HG03159 (cell line): ENCODE data around the gene SLC8A1.

Experiments
- ATAC-seq: cut with Tn5 transposase; IDR thresholded peaks from one replicate; pipeline ENCODE4 v1.9.1; 2021; ENCODE audit warnings: mild to moderate bottlenecking, moderate library complexity; ENCODE audit not compliant: unreplicated experiment

Gene SLC8A1

DNA sequence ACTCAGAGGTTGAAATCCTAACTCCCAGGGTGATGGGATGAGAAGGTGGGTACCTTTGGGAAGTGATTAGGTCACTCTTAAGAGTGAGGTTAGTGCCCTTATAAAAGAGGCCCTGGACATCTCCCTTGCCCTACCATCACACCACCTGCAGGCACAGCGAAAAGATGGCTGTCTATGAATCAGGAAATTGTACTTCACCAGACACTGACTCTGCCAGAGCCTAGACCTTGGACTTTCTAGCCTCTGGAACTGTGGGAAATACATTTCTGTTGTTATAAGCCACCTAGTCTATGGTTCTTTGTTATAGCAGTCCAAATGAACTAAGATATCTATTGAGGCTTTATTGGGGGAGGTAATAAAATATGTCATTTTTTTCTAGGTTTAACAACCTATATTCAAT is 203.6 kb downstream of the SLC8A1 start:
- no peak for ATAC-seq

DNA sequence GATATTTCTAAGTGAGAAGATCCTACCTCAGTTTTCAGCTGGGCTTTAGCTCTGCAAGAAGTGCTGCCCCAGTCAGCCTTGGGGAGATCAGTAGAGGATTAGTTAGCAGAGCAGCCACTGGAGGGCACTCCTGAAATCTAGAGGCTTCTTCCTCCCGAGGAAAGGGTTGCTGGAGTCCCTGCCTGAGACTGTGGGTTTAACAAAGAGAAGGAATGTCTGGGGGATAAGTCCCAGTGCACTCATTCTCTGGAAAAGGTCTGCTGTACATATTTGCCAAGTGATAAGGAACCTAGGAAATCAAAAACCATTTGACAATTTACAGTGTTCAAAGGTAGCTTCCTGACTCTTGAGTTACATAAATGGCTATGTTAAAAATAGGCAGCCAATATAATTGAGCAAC is 207.2 kb downstream of the SLC8A1 start:
- ATAC-seq: peak; percentile 84

DNA sequence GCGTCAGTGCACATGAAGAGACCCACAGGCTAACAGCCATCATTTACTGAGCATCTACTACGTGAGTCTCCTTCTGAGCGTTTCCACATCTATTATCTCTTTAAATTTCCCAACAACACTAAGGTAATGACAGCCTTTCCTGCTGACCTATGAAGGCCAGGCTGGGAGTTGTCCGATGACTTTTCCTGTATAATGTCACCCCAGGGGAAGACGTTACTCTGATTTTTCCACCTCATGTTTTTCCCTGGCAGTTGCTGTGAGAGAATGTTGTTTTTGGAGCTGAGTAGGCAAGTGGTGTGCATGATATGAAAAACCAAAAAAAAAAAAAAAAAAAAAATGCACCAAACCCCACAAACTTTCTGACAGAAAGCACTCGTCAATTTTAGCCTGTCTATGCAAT is 207.6 kb downstream of the SLC8A1 start:
- no peak for ATAC-seq

DNA sequence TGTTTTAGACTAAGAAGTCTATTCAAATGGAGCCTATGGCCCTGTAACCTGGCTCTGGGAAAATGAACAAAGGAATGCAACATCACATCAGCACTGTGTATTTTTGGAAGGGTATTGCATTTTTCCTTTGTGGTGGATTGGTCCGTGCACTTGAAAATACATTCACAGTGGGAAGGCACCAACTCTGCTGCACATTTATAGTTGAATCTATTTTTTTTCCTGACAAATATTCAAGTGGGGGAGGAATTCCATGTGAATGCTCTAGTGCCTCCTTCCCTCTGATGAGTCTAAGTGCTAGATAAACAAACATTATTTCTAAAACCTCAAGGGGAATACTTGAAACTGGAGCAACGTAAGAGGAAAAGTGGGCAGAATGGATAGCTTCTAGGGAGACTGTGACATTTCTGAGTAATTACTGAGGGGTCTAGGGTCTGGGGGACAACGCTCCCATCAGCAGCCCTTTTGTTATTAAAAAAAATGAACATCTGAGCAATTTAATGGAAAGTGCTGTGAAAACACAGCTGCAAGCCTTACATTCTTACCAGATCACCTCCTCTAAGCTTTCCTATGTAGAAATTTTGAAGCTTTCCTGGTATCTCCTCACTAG is 208.2 kb downstream of the SLC8A1 start:
- ATAC-seq: no peak

DNA sequence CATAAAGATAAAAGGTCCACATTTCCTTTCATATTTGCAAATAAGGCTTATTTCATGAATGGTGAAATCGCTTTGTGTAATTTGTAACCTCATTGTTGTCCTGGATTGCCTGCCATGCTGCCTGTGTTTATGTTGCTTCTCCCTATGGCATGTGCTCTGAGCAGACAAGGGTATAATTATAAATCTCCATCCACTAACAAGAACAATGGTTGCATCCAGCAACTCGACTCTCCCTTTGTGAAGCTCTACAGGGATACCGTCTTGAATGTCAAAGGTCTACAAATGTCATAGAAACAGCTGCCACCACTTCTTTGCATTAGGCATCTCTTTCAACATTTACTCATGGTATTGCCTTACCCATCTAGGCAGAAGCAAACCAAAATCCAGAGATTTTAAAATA is 209.6 kb downstream of the SLC8A1 start:
- ATAC-seq: no peak

DNA sequence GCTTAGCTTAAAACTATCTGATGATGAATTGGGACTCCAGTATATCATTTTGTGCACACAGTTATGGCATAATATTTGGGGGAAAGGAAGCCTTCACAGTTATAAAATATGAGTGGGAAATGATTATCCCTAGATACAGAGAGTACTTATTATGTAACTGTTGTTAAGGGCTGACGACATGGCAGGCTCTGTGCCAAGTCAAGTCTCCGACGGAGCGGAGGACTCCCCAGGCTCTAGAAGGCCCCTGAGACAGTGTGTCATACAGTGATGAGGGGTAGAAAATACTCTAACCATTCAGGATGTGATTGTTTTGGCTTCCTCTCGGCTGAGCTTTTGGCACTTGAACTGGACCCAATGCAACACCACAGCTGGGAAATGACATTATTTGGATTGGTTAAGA is 211.8 kb downstream of the SLC8A1 start:
- no peak for ATAC-seq

DNA sequence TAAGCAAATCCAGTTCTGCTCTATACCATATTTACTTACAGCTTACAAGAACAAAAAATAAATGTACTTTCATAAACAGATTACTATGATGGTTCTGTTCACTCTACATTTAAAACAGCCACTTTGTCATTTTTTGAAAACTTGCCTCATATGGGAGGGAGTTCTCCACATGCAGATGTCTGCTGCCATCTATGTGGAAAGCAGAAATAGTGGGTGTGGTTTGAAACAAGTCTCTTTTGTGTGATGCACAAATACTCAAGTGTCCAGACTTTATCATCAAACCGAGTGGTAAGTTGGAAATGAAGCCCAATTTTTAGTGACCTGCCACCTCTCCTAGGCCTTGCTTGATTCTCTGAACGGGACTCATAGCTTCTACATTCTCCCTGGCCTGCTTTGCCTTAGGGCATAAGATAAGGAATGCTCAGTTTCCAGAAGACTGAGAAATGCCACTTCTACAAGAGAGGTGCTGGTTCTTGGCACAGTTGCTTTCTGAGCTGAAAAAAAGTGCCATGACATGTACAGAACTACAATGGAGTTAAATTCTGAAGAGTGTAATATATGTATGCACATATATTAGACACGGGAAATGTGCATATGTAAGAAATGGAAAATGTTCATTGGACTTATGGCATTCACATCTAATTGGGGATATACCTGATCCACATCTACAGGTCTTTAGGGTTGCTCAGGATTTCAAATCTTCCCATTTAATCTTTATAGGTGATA is 221.0 kb downstream of the SLC8A1 start:
- no peak for ATAC-seq

DNA sequence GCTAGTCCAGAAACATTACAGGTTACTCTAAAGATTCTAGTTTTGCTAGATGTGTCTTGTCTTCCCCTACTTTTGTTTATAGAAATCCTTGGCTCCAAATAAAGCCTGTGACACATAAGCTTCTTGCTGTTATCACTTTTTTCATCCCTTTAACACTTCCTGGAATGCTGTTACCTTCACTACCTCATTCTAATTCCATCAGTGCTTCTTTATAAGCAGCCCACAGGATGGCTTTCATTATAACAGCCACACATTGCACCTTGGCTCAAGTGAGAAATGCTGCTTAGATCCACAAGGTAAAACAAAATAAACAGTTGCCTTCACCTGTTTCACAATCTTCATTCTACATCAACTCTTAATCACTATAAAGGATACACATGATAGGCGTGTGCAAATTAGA is 221.7 kb downstream of the SLC8A1 start:
- no peak for ATAC-seq

DNA sequence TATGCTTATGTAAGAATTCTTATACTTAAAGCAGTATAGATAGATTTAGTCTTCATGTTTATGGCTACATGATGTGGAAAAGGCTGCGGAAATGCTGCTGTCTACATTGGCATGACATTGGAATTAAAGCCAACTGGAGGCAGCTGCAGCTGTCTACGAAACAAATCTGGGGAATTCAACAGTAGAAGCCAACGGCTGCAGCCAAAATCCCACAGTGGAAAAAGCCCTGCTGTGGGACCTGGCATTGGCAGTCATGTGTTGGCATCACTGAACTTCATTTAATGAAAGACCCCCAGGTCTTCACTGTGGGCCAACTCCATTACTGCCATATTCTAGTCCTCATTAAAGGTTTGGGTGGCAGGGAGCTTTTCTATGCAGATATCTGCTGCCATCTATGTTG is 223.6 kb downstream of the SLC8A1 start:
- ATAC-seq: no peak

DNA sequence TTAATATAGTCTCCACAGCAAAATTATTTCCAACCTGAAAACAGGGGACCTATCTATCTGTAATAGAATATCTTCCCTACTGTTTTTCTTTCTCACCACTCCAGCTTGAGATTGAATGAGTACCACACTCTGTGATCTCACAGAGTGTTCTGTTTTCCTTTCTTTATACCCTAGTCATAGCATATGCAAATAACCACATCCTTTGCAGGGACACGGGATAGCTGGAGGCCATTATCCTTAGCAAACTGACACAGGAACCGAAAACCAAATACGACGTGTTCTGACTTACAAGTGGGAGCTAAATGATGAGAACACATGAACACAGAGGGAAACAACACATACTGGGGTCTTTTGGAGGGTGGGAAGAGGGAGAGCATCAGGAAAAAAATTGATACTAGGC is 224.7 kb downstream of the SLC8A1 start:
- no peak for ATAC-seq

DNA sequence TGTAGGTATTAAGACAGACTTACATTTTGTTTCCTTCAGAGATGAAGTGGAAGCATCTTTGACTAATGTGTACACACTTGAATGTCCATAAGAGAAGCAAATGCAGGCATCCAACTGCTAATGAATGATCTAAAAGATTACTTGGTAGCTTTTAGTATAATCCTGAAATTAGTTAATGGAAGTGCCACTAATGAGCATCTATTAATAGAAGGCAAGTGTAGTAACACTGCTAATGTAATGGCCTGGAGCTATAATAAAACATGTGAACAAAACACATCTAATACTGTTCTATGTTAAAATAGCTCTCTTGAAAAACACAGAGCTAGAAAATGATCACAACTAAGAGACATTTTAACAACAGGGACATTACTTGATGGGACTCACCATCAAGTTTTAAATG is 225.3 kb downstream of the SLC8A1 start:
- no peak for ATAC-seq

DNA sequence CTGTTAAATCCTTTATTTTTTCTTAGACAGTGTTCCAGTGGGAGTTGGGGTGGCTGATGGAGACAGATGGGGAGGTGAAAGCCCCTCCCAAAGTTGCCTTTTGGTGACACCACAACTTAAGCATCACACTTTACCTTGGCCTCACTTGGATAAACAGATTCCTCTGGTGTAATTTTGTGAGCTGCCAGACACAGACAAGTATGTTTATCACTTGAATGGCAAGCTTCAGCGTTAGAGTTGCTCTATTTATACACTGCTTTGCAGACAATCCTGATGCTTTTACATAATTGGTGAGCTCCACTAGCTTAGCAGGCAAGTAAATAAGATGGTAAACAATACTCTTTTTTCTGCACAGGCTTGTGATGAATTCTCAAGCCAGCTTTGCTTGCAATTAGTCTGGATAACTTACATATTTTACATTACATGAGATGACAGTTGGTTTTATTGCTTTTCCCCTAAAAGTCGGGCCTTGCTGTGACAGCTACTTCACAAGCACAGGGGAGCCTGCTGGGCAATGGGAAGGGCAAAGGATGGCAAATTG is 226.2 kb downstream of the SLC8A1 start:
- ATAC-seq: no peak

DNA sequence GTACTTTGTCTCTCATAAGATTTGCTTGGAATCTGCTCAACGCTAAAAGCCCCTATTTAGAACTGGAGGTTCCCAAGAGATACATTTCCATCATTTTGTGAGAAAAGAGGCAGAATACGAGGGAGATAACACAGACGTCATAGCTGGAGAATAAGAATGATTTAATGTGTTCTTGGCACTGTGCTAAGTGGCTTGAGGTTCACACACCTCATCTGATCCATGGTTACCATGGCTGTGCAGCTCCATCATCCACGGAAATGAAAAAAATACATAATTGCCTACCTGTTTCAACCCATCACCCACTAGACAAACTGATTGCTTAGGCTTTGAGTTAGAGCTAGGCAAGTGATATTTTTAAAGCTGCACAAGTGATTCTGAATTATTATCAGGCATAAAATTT is 227.6 kb downstream of the SLC8A1 start:
- ATAC-seq: no peak

DNA sequence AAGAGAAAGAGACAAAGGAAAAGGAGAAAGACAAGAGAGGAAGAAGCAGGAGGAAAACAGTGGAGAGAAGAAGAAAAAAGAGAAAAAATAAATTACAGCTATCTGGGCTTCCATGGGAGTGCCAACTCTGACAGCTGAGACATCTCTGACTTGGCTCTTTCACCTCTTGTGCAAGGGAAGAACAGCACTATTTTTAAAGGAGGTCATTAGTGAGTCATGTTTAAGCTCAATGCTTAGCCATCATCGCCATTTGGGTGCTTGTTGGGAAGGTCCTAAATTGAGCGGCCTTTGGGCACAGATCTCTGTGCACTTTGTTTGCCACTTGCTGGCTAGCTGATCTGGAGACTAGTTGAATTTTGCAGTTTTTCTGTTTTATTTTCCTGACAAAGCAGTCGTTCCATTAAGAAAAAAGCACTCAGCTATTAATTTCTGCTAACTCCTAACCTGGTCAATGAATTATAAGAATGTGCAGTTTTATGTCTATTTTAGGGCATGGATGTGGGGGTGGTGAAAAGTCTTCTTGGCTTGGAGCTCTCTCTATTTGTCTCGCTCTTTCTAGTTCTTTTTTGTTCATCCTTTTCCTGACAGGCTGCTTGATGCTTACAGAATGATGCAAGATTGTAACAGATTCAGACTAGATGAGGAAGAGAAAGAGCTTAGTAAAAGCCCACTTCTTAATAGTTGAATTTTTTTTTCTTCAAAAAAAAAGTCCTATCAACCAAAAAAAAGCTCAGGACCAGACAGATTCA is 231.5 kb downstream of the SLC8A1 start:
- no peak for ATAC-seq

DNA sequence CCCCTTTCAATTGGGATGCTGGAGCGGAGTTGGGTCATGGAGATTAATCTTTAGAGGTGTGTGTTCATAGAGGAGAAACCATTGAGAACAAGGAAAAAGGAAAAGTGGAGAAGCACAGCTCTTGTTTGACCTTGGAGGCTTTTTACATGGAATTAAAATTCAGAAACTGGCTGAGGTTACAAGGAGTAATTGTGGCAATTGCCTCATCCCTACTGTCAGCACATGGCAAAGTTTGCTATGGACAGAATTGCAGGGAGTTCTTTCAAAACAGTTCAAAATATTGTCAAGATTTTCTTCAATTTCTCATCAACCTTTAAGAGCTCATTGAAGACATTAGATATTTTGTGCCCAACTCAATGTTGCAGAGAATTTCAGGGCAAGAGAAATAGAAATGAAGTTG is 232.7 kb downstream of the SLC8A1 start:
- no peak for ATAC-seq

DNA sequence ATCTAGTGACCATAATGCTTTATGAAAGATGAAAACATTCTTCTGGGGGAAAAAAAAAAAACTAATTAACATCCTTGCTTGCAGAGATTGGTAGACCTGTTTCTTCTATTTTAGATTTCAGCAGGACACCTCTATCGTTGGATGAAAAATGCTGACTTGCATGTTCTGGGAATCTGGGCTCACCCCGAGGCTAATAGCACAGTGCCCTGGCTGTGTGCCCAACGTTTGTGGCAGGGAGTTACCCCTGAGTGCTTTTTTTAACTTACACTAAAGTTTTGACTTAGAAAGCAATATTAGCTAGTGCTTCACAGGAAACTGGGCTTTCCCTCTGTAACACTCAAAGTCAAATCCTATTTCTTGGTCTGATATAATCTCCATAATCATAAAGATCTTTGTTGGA is 233.2 kb downstream of the SLC8A1 start:
- ATAC-seq: no peak

DNA sequence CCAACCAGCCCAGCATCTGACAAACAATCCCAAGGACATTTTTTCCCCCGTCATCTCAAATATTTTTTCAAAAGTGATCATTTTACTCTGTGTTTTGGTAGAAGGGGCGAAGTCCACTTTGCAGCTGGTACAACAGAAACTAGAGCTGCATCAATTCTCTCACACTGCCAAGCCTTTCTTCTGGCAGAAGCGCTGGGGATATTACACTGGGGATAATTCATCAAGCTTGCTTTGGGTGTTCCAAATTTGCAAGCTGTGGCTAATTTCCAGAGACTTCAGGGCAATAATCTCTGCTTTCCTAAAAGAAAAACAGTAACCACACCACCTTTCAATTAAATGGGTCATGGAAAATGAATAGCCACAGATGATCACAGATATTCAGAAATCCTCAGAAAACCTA is 238.3 kb downstream of the SLC8A1 start:
- ATAC-seq: no peak

DNA sequence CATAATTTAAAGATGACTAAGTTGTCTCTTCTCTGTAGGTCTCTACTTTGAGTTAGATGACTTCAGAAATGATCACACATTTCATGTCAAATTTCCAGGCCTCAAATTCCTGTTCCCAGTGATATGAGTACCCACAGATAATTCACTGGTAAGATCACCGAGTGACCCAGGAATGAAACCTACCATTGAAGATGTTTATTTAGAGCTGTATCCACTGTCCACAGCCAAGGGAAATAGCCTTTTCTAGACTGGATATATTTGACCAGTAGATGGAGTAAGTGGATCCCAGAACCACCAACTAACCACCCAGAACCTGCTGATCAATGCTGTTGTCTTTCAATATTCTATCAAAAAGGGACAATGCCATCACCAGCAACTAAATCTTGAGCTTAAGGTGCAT is 238.8 kb downstream of the SLC8A1 start:
- ATAC-seq: no peak

DNA sequence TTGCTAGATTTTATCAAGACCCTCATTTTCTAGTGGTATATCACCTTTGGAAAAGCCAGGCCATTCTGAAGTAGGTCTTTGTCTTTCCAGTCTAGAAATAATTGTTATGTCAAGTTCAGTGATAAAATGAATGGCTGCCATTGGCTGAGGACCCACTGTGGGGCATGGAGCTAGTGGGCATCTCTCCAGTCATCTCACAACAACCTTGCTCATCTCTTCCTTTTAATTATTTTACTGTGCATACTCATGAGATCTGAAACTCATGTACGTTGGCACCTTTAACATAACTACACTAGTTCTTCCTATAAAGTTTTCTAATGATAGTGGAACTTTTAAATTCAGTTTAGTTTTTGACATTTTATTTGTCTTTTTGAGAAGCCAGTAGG is 240.9 kb downstream of the SLC8A1 start:
- ATAC-seq: no peak

DNA sequence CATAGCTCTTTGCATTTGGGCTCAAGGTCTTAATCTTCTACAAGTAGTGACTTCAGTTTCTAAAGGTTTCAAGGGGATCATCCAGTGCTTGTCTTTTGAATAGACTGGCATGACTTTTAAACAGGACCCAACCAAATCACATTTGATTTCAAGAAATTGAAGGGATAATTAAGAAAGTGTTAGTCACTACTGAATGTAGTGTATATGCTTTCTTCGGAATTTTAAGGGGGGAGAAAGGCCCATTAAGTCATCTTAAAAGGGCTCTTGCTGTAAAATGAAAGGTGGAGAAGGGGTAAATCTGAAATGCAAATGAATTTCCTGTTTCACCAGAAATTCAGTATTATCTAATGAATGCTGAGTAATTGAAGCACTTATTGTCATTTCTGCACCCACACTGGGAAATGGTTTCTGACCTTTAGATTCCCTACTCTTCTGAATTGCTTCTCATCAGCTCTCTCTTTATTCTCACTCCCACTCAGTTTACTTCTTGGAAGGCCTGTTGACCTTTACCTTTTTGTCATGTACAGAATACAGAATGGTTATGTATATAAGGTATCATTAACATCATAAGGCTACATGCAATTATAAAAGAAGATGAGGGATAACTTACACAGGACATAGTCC is 241.4 kb downstream of the SLC8A1 start:
- no peak for ATAC-seq

DNA sequence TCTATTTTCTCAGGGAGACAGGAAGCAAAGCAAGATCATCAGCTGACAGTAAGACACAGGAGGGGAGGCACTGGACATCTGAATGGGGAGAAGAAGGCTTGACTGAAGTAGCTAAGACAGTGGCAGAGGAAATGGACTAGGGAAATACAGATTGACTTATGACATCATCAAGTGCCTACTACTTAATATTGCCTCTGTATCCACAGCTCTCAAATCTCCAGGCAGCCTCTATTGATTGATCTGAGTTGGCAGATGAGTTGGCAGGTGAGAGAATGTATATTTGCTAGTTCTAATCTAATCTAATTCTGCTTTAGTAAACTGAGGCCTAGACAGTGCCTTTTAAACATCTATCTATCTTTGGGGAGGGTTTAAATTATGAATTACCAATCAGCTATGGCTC is 242.1 kb downstream of the SLC8A1 start:
- ATAC-seq: no peak

DNA sequence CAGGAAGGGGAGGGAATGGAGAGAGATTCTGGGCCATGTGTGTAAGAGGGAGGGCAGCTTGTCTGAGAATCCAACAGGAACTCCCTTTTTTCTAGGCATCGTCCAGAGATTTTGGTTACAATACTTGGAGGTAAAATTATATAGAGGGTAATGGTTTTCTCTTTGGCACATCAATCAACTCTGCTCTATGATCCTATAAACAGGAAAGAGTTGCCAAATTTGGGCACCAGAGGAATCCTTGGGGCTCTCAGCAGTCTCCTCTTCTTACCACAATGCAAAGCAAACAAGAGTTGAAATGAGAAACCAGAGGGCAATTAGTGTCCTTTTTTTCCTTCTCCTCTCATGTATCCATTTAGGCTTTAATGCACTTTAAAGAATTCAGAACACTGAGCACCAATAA is 243.4 kb downstream of the SLC8A1 start:
- no peak for ATAC-seq
